Left forelimb (tissue), 1 donor: ENCODE measurements around the gene WDR5.

Source experiments
- DNase-seq: peaks from one replicate; pipeline ENCODE4 v3.0.0-alpha.2; 2018; ENCODE audit warnings: low spot score

The WDR5 gene

DNA sequence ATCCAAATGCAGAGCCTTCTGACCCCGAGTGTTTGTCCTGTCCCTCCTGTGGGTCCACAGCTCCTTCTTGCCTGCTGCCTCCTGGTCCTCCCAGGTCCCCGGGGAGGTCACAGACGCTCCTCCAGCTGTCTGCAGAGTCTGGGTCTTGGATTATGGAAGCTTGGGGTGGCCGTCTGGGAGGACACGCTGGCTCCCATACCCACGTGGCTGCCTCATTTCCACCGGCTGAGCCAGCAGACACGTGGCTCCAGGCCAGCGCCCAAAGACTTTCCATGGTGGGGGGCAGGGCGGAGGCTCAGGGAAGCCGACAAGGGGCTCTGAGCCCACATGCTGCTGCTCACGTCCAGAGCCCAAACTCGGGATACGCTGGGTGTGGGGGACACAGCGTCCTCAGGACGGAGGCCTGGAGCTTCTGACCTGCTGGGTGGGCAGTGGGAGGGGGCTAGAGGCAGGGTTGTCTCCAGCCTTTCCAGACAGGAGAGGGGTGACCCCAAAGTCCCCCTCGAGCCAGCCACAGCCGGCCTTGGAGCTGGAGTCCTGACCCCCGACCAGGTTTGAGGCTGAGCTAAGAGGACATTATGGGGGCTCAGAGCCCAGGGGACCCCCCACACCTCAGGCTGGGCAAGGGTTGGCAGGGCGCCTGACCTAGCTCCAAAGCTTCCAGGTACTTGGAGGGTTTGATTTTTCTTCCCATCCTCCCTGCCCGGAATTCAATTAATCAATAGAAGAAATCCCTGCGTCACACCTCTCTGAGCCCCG, 52.7 kb downstream of the WDR5 start:
- peak; percentile 73 for DNase-seq

DNA sequence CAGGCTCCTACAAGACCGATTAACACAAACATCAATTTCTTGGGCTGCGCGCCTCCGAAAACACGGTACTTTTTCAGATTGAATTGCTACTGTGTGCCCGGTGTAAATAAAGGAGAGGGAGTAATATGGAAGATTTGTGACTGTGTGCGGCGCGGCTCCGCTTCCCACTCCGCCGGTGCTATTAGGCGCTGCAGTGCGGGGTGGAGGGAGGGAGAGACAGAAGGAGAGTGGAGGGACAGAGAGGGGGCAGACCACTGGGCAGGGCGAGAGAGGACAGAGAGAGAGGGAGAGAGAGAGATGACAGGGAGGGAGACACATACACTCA, 53.2 kb downstream of the WDR5 start:
- DNase-seq: peak; percentile 68

DNA sequence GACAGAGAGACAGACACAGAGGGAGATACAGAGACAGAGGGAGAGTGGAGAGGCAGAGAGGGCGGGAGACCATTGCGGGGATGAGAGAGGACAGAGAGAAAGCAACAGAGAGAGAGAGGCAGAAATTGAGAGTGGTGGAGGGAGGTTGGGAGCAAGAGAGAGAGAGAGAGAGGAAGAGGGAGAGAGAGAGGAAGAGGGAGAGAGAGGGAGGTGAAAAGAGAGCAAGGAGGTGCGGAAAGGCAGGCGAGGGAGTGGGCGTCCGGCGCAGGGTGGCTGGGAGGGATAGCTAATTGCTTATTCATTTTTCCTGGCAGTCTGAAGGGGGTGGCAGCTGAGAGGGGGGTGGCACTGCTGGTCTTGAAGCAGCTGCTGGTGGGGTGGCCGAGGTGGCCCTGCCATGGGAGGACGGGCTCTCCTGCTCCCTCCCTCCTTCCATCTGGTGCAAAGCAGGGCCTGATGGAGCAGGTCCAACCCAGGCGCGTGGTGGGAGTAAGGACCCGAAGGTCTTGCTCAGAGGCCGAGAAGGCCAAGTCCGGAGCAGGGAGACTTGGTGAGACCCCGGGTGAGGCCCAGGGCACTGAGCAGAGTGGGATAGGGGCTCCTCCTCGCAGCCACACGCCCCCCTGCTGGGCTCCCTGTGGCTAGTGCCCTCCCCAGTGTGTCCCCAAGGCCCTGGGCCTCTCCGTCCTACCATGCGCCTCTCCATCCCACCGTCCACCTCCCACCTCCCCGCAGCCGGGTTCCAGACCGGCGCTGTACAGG, 53.8 kb downstream of the WDR5 start:
- peak; percentile 73 for DNase-seq

DNA sequence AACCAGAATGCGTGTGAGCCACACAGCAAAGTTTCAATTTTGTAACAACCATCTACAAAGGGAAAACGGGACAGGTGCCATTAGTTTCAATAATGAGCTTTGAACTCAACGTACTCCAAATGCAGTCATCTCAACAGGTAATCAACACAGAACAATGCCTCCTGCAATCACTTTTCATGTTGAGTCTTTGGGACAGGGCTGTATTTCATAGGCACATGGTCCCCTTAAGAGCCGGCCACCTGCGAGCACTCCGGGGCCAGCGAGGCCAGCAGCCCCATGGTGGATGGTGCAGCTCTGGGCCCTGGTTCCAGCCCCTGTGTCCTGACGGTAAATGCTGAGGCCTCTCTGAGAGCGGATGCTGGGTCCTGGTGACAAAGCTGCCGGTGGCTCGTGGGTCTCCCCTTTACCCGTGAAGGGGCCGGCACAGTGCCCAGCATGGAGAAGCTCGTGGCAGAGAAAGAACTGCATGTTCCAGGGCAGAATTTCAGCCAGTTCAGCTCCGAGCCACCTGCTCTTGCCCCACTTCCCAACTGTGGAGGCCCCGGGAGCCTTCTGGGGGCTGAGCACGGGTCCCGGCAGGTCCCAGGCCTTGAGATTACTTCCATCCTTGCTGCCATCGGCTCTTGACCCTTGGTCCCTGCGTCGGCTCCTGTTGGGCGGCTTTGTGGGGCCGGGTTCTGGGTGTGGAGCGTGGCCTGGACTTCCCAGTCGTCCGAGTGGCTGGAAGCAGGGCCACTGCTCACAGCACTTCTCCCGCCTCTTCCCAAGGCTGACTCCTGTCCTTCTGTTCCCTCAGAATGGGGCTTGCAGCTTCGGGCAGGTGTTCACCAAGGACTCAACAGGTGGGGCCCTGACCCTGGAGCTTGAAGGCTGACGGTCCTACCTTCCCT, 54.6 kb downstream of the WDR5 start:
- peak; percentile 40 for DNase-seq

DNA sequence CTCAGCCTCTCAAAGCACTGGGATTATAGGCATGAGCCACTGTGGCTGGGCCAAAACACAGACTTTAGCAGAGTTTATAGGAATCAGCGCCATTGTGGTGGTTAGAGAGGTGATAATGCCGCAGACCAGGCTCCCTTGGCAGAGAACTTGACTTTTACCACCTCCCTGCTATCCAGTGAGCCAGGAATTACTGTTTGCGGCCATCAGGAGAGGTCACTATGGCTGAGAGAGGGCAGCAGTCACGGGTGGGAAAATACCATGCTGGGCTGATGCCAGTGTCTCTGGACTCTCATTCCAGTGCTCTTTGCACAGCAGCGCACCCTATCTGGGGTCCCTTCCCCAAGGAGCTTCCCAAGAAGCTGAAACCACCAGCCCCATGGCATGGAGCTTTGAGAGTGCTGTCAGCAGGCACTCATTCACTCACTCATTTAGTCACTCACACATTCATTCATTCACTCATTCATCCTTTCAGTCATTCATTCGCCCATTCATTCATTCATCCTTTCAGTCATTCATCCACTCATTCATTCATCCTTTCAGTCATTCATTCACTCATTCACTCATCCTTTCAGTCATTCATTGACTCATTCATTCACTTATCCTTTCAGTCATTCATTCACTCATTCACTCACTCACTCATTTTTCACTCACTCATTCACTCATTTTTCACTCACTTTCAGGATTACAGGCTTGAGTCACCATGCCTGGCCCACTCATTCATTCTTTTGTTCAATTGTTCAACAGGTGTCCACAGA, 55.8 kb downstream of the WDR5 start:
- no peak for DNase-seq

DNA sequence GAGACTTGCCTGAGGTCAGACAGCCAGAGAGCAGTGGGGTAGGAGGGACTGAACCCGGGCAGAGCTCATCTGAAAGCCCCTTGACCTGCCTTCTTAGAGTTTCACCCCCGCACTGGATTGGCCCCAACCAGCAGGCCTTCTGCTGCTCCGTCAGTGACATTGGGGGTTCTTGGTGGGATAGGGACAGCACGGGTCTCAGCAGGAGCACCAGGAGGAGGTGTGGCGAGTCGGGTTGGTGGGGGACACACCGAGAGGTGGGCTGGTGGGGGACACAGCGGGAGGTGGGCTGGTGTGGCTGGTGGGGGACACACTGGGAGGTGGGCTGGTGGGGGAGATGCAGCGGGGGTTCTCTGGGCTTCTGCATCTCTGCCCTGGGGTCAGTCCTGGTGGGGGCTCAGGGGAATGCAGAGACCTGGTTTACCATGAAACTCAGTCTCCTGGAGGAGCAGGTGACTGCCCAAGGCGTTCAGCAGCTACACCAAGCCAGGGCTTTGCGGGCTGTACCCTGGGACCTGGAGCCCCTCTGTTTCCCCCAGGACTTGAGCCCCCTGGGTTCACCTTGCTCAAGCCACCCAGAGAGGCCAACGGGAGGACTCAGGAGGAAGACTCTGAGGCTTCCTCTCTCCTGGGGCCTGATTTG, 56.5 kb downstream of the WDR5 start:
- no peak for DNase-seq

DNA sequence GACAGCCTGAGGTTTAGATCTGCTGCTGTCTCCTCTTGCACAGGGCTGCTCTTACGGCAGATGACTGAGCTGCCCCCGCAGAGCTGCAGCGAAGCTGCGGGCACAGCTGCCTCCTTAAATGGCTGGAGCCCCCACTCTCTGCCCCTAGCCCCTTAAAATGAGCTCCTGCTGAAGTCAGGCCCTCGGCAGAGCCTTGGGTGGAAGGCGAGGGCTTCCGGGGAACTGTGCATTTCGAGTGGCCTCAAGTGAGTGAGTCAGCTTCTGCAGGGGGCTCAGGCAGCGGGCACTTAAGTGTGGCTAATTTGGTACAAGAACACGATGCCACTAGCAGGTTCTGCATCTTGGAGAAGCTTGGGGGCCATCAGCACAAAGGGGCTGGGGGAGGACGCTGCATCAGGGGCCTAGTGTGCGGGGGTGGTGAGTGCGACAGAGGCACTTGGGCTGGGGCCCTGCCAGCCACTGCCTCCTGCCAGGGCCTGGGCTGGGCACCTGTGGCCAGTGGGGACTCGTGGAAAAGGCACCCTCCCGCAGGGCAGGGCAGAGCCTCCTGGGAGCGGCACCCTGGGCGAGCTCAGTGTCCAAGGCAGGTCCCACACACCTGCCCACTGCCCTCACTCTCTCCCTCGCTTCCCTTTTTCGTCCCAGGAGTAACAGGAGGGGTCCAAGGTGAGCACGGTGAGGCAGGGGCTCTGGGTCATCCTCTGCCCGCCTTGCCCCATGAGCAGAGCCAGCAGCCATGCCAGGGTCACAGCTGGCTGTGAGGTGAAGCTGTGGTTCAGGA, 57.3 kb downstream of the WDR5 start:
- DNase-seq: no peak

DNA sequence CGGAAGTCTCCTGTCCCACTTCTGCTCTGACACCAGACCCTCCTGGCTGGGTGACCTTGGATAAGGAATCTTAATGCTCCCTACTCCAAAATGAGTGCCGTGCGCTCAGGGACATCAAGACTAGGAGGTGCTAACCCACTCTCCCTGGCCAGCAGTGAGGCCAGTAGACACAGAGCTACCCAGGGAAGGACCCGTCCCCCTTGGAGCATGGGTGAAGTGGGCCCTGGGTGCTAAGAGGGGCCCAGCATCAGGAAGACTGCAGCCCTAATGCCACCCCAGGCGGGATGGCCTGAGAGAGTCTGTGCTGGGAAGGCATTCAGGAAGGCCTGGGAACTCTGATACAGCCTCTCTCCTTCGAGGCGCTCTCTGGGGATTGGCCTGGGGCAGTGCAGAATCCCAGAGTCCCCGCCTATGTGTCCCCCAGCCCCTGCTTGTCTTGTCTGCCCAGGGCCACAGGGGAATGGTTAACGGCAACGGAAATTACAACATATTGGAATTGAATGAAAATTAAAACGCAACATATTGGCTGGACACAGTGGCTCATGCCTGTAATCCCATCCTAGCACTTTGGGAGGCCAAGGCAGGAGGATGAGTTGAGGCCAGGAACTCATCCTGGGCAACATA, 58.1 kb downstream of the WDR5 start:
- no peak for DNase-seq

DNA sequence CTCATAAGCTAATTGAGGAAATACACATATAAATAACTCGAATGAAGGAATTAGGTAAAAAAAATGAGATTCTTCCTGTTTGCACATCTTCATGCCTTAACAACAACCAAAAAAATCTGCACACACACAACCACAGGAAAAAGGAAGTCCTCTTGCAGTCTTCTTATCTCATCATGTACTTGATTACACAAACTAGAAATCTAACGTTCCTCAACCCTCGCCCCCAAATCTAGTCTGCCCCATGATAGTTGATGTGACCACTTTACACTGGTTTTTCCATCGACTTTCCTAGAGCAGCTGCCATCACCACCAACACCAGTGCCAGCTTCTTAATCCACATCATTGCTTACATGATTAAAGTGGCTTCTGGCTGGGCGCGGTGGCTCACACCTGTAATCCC, 59.7 kb downstream of the WDR5 start:
- no peak for DNase-seq

DNA sequence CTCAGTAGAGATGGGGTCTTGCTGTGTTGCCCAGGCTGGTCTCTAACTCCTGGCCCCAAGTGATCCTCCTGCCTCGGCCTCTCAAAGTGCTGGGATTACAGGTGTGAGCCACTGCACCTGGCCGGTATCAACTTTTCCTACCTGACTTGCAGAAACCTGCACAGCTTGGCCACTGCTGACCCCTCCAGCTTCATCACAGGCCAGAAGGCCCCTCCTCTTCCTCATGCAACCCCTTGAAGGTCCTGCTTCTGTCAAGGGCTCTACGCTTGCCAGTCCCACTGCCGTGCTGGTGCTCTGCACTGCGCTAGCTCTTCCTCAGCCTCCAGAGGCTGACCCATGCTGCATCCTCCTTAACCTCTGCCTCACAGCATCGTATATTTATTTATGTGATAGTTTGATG, 61.0 kb downstream of the WDR5 start:
- no peak for DNase-seq

DNA sequence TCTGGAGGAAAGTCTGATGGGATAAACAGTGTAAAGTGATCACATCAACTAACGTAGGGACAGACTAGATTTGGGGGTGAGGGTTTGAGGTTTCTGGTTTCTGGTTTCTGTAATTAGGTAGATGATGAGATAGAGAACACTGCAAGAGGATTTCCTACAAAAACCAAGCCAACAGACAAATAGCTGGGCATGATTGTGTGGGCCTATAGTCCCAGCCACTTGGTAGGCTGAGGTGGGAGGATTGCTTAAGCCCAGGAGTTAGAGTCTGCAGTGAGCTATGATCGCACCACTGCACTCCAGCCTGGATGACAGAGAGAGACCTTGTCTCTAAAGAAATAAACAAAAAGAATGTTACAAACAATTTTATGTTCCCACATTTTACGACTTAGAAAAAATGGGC, 62.9 kb downstream of the WDR5 start:
- no peak for DNase-seq

DNA sequence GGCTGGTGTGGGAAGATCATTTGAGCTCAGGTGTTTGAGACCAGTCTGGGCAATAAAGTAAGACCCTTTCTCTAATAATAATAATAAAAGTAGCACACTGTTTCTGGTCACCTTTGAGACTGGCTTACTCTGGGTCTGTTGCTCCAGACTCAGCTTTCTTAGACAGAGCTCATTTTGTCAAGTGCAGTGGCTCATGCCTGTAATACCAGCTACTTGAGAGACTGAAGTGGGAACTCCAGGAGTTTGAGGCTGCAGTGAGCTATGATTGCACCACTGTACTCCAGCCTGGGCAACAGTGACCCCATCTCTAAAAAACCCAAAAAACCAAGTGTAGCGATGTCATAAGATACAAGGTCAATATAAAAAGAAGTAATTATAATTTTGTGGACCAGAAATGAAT, 64.8 kb downstream of the WDR5 start:
- DNase-seq: no peak

DNA sequence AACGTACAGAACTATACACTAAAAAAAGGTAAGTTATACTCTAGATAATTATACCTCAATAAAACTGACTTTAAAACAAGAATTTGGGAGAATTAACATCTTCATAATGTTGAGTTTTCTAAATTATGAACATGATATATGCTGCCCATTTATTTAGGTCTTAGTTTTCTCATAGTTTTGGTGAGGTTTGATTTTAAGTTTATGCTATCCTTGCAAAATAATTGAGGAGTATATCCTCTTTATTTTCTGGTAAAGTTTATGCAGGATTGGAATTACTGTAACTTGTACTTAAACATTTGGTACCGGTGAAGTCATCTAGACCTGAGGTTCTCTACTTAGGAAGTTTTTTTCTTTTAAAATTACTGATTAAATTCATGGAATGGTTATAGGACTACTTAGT, 67.3 kb downstream of the WDR5 start:
- DNase-seq: no peak

DNA sequence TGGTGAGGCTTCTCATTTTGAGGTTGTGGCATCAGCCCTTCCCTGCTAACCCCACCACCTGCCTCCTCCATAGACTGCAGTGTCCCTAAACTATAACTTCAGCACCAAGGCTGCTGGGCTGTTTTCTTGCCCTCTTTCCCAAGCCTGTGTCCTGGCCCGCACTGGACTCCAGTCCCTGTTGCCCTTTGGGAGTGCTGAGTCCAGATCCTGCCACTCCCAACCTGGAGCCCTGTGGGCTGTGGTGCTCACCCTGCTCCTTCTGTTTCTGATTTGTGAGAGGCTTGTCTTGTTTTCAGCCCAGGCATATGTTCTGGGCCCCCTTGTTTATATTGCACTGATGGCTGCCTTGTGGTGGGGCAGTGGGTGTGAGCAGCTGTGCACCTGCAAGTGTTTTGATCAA, 68.2 kb downstream of the WDR5 start:
- DNase-seq: no peak

DNA sequence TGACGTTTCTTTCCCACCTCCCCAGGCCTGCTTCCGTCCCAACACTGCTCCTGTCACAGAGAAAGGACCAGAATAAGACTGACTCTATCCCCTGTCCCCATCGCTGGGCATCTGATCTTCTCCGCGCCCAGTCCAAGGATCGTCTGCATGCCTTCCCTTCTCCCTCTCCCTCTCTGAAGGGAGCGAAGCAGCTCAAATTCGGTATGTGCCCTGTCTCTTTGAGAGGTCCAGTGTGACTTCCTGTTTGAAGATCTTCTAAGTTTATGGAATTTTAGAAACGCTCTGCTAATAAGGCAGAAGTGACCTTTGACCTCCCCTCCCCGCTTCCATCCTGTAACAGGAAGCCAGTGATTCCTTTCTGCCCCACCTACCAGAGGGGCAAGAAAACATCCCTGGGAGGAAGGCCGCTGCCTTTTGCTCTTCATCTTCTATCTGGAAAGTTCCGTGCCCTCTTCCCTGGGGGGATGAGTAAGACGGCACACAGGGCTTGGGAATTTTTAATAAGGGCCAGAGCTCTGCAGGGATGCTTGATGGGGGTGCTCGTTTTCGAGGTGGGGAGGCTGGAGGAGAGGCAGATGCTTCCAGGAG, 69.2 kb downstream of the WDR5 start:
- no peak for DNase-seq

DNA sequence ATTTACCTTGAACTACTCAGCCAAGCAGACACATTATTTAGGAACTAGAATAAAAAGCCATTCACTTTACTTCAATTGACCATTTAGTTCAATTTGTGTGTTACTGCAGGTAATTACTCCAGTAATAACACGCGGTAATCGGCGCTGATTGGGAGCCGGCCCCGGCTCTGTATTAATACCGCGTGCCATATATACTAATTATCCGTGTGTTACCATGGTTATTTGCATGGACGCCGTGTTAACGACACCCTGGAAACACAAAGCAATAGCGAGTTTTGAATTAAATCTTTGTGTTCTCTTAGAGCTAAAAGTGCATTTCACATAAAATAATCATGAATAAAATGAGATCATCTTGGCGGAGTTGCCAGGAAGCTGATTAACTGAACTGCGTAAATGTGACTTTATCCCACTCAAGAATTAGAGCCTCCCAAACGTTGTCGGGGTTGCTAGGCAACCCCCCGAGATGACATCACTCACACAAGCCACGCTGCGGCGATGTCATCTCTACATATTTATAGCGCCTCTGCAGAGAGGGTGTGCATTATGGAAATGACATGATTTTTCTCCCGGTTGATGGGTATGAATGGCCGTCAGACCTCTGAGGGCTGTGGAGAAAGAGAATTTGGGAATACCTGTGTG, 69.9 kb downstream of the WDR5 start:
- DNase-seq: no peak

DNA sequence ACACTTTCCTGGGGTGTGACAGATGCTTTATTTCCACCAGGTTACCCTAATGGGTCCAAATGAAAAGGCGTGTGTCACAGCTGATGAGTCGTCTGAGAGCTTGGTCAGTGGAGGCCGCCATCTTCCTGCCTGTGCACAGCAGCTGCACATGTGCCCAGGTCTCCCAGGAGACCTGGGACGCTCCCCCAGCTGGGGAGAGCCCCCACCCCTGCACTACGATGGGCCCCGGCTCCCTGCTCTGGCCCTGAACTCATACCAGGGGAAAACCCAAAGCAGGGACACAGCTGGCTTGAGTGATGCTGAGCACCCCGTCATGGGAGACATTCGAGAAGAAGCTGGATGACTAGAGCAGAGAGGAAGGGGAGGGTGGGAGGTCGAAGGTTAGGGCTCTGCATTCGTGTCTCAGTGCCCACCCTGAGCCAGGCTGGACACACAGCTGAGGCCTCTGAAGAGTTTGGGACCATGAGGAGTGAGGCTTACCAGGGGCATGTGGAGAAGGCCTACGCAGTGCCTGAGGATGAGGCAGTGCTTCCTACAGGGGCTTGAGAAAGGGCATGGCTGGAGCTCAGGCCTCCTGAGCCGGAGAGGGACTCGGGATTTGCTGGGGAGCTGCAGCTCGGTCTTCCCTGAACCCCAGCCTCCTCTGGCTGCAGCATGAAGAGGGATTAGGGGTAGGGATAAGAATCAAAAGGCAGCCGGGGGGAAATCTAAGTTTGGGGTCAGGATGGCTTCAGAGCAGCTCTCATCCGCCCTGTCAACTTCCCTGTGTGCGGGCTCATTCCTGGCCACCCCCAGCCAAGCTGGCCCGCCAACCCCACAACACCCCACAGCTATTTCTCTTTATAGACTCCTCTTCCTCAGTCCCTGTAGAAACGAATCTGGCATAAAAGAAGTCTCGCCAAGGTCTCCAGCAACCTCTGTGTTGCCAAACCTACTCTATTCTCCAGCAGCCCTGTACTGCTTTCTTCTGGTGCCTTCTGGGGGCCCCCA, 70.7 kb downstream of the WDR5 start:
- no peak for DNase-seq

DNA sequence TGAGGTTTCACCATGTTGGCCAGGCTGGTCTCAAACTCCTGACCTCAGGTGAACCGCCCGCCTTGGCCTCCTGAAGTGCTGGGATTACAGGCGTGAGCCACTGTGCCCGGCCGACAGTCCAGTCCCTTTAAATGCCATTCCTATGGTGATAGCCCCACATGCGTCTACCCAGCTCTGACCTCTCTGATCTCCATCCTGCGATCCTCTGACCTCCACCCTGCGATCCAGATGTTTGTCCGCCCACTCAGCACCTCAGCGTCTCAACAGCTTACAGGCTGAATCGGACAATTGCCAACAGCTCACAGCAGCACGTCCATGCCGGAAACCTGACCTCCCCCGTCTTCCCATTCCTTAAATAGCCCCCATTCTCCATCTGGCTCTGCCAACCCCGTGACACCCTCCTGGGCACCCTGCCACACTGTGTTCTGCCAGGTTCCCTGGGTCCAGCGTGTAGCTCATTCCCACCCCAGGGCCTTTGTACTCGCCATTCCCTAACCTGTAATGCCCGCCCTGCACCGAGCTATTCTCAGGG, 72.5 kb downstream of the WDR5 start:
- DNase-seq: no peak
